Activated T-cell treated with anti-CD3 and anti-CD28 coated beads, Interleukin-2, amount 50 U/mL, for 72 hours (primary cell): ENCODE results near the gene FER1L5. TPM values are rescaled to one million over a fixed set of nuclear protein-coding genes. Genes with fewer than 3 reads are reported as not detected.

Experiments used
- ATAC-seq, 2 donors: fragments of 150-1000 bp; cut with Tn5 transposase; replicated peaks in 1 of 2; 2 replicates each; pipeline ENCODE4 v1.10.0; 2021; ENCODE audit warnings: moderate library complexity in 2 of 2, mild to moderate bottlenecking in 1 of 2
- DNase-seq, 2 donors: peaks; one replicate each; pipeline ENCODE4 v3.0.0; 2021 to 2022; ENCODE audit warnings: mixed read lengths in 1 of 2
- H3K27ac Mint-ChIP-seq: one replicate; pipeline ENCODE4 v1.8.0; 2022; ENCODE audit warnings: mild to moderate bottlenecking, moderate library complexity, mixed read lengths
- H3K27me3 Mint-ChIP-seq: one replicate; pipeline ENCODE4 v1.8.0; 2022; ENCODE audit warnings: low read depth, mixed read lengths
- H3K36me3 Mint-ChIP-seq, 2 donors: one replicate each; pipeline ENCODE4 v1.8.0; 2022; ENCODE audit warnings: mixed read lengths in 2 of 2, mild to moderate bottlenecking in 1 of 2; ENCODE audit not compliant: insufficient read depth in 2 of 2
- H3K4me1 Mint-ChIP-seq: one replicate; pipeline ENCODE4 v1.8.0; 2022; ENCODE audit warnings: low read depth, mixed read lengths
- H3K4me3 Mint-ChIP-seq, 2 donors: one replicate each; pipeline ENCODE4 v1.8.0; 2022; ENCODE audit warnings: mild to moderate bottlenecking in 2 of 2, mixed read lengths in 2 of 2, moderate library complexity in 2 of 2
- H3K9me3 Mint-ChIP-seq, 2 donors: one replicate each; pipeline ENCODE4 v1.8.0; 2022; ENCODE audit warnings: mixed read lengths in 2 of 2
- total RNA-seq, 2 donors: library from RNA; stranded (reverse); gene quantifications; one replicate each; pipeline ENCODE4 v1.2.3, GENCODE V29; 2022

The FER1L5 gene
- total RNA-seq: not detected

- H3K4me3 Mint-ChIP-seq: no peak within 1 kb of the TSS
- peaks cover 11% of the 10 kb centered on the region for H3K4me1 Mint-ChIP-seq
- H3K36me3 Mint-ChIP-seq: no peaks in the 10 kb centered on the region
- ATAC-seq (no peak), DNase-seq (no peak)
- H3K9me3 Mint-ChIP-seq: no peaks in the 10 kb centered on the region
- H3K27me3 Mint-ChIP-seq: no peaks in the 10 kb centered on the region
- H3K27ac Mint-ChIP-seq: no peak within 1 kb of the TSS
These were observed at the start of gene FER1L5 for GRCh38 chr2:96642564-96643360. TSS of gene FER1L5 (plus strand) at chr2:96642764. CDS start at chr2:96642837, 73 bp downstream.

GRCh38 chr2:96594282-96594681 is 48.3 kb upstream of the FER1L5 start:
- ATAC-seq (peak; percentile 24), DNase-seq (no peak)
- peaks cover 29% of the 10 kb centered on the region for H3K4me1 Mint-ChIP-seq
- no peaks in the 10 kb centered on the region for H3K27me3 Mint-ChIP-seq
- H3K4me3 Mint-ChIP-seq: peak overlapping the region in 1 of 2 donors; percentile 71
- peak overlapping the region; percentile 94 for H3K27ac Mint-ChIP-seq
- H3K9me3 Mint-ChIP-seq: no peaks in the 10 kb centered on the region
- peaks cover 17 to 35% of the 10 kb centered on the region in 2 donors for H3K36me3 Mint-ChIP-seq

GRCh38 chr2:96594691-96595152 is 47.8 kb upstream of the FER1L5 start:
- Mint-ChIP-seq H3K36me3 (peaks cover 17 to 35% of the 10 kb centered on the region in 2 donors), H3K9me3 (no peaks in the 10 kb centered on the region), H3K4me3 (peak overlapping the region; percentile 49 to 71), H3K27me3 (no peaks in the 10 kb centered on the region), H3K27ac (peak overlapping the region; percentile 94), H3K4me1 (peaks cover 29% of the 10 kb centered on the region)
- DNase-seq (peak; percentile 19 to 23), ATAC-seq (peak; percentile 85 to 87)

- no peak overlapping the region for H3K4me3 Mint-ChIP-seq
- ATAC-seq (peak in 1 of 2 donors; percentile 54), DNase-seq (no peak)
- H3K27me3 Mint-ChIP-seq: no peaks in the 10 kb centered on the region
- H3K9me3 Mint-ChIP-seq: no peaks in the 10 kb centered on the region
- peak overlapping the region; percentile 31 for H3K27ac Mint-ChIP-seq
- peaks cover 22 to 45% of the 10 kb centered on the region in 2 donors for H3K36me3 Mint-ChIP-seq
- peaks cover 42% of the 10 kb centered on the region for H3K4me1 Mint-ChIP-seq
These were observed 46.0 kb upstream of the FER1L5 start for GRCh38 chr2:96596596-96596995.

- Mint-ChIP-seq H3K4me1 (peaks cover 30% of the 10 kb centered on the region), H3K36me3 (peaks cover 11 to 27% of the 10 kb centered on the region in 2 donors), H3K27me3 (no peaks in the 10 kb centered on the region), H3K9me3 (no peaks in the 10 kb centered on the region), H3K27ac (no peak overlapping the region), H3K4me3 (no peak overlapping the region)
- ATAC-seq (no peak), DNase-seq (no peak)
These were observed 42.6 kb upstream of the FER1L5 start for GRCh38 chr2:96599941-96600340.

GRCh38 chr2:96601382-96602292 is 40.9 kb upstream of the FER1L5 start:
- DNase-seq: peak; percentile 32 to 49
- peak overlapping the region; percentile 97 for H3K27ac Mint-ChIP-seq

GRCh38 chr2:96602330-96602823 is 40.2 kb upstream of the FER1L5 start:
- Mint-ChIP-seq H3K27ac (no peak overlapping the region), H3K36me3 (peaks cover 19 to 37% of the 10 kb centered on the region in 2 donors), H3K9me3 (no peaks in the 10 kb centered on the region), H3K4me3 (no peak overlapping the region), H3K4me1 (peaks cover 19% of the 10 kb centered on the region), H3K27me3 (no peaks in the 10 kb centered on the region)
- ATAC-seq (no peak), DNase-seq (no peak)

More at GRCh38 chr2:96601382-96602292, 40.9 kb upstream of the FER1L5 start:
- Mint-ChIP-seq H3K27me3 (no peaks in the 10 kb centered on the region), H3K4me3 (peak overlapping the region in 1 of 2 donors; percentile 62), H3K4me1 (peaks cover 19% of the 10 kb centered on the region), H3K36me3 (peaks cover 15 to 33% of the 10 kb centered on the region in 2 donors), H3K9me3 (no peaks in the 10 kb centered on the region)
- peak; percentile 94 to 98 for ATAC-seq

GRCh38 chr2:96604104-96604503 is 38.5 kb upstream of the FER1L5 start:
- Mint-ChIP-seq H3K27ac (peak overlapping the region; percentile 52), H3K36me3 (peaks cover 21 to 35% of the 10 kb centered on the region in 2 donors), H3K4me1 (peaks cover 19% of the 10 kb centered on the region), H3K4me3 (no peak overlapping the region), H3K27me3 (no peaks in the 10 kb centered on the region), H3K9me3 (no peaks in the 10 kb centered on the region)
- ATAC-seq (no peak), DNase-seq (no peak)

- DNase-seq (no peak), ATAC-seq (no peak)
- no peaks in the 10 kb centered on the region for H3K9me3 Mint-ChIP-seq
- no peaks in the 10 kb centered on the region for H3K4me1 Mint-ChIP-seq
- H3K27ac Mint-ChIP-seq: peak overlapping the region; percentile 79
- no peak overlapping the region for H3K4me3 Mint-ChIP-seq
- H3K27me3 Mint-ChIP-seq: no peaks in the 10 kb centered on the region
- peaks cover 16 to 41% of the 10 kb centered on the region in 2 donors for H3K36me3 Mint-ChIP-seq
These were observed 33.8 kb upstream of the FER1L5 start for GRCh38 chr2:96608469-96609455.

- Mint-ChIP-seq H3K36me3 (peaks cover 6 to 30% of the 10 kb centered on the region in 2 donors), H3K4me1 (peaks cover 29% of the 10 kb centered on the region), H3K27ac (peak overlapping the region; percentile 97), H3K27me3 (no peaks in the 10 kb centered on the region), H3K9me3 (no peaks in the 10 kb centered on the region), H3K4me3 (no peak overlapping the region)
- ATAC-seq (no peak), DNase-seq (no peak)
These were observed 26.4 kb upstream of the FER1L5 start for GRCh38 chr2:96616128-96616527.

- Mint-ChIP-seq H3K4me1 (peaks cover 29% of the 10 kb centered on the region), H3K27ac (peak overlapping the region; percentile 97), H3K4me3 (peak overlapping the region in 1 of 2 donors; percentile 86), H3K27me3 (no peaks in the 10 kb centered on the region), H3K9me3 (no peaks in the 10 kb centered on the region), H3K36me3 (peaks cover 6 to 26% of the 10 kb centered on the region in 2 donors)
- ATAC-seq (no peak), DNase-seq (no peak)
These were observed 26.0 kb upstream of the FER1L5 start for GRCh38 chr2:96616535-96616934.

- peak in 1 of 2 donors; percentile 11 for ATAC-seq
These were observed 25.6 kb upstream of the FER1L5 start for GRCh38 chr2:96617012-96617411.

More at GRCh38 chr2:96617012-96617411, 25.6 kb upstream of the FER1L5 start:
- no peak for DNase-seq
- Mint-ChIP-seq H3K4me3 (peak overlapping the region; percentile 15 to 86), H3K9me3 (no peaks in the 10 kb centered on the region), H3K27me3 (no peaks in the 10 kb centered on the region), H3K36me3 (peaks cover 6 to 25% of the 10 kb centered on the region in 2 donors), H3K27ac (peak overlapping the region; percentile 97), H3K4me1 (peaks cover 29% of the 10 kb centered on the region)
